Thoracic aorta (tissue), 2 donors: Measurements from ENCODE around the gene PPP3R1. TPM values are rescaled to one million over a fixed set of nuclear protein-coding genes. Genes with fewer than 3 reads are reported as not detected.

Experiments used
- ATAC-seq: fragments of 150-250 bp; one replicate; pipeline ENCODE4 v1.8.0; 2017; ENCODE audit warnings: low read depth; ENCODE audit not compliant: insufficient number of reproducible peaks, low FRiP score
- DNase-seq: peaks from one replicate; pipeline ENCODE4 v3.0.0-alpha.2; 2020; ENCODE audit warnings: low spot score
- H3K27ac ChIP-seq, 2 donors: fragments of 200-600 bp; sonication (generic); 1 replicate in 1 of 2; 2 replicates in 1 of 2; pipeline ENCODE4 v1.5.1; 2016; ENCODE audit warnings: mild to moderate bottlenecking in 2 of 2, moderate library complexity in 2 of 2
- H3K27me3 ChIP-seq: fragments of 200-600 bp; sonication (generic); replicated peaks from 2 replicates; pipeline ENCODE4 v1.6.0; 2016; ENCODE audit warnings: mild to moderate bottlenecking; ENCODE audit not compliant: insufficient read depth
- H3K36me3 ChIP-seq: fragments of 200-600 bp; sonication (generic); one replicate; pipeline ENCODE4 v1.5.1; 2016
- H3K4me1 ChIP-seq, 2 donors: fragments of 200-600 bp; sonication (generic); 1 replicate in 1 of 2; 2 replicates in 1 of 2; pipeline versions ENCODE4 v1.5.1 to v1.6.0; 2016; ENCODE audit warnings: low read depth in 2 of 2, mild to moderate bottlenecking in 1 of 2; ENCODE audit not compliant: control insufficient read depth in 1 of 2
- H3K4me3 ChIP-seq: fragments of 200-600 bp; sonication (generic); 2 replicates; pipeline ENCODE4 v1.5.1; 2016; ENCODE audit warnings: mild to moderate bottlenecking
- H3K9me3 ChIP-seq: fragments of 200-600 bp; sonication (generic); 2 replicates; pipeline ENCODE4 v1.5.1; 2016
- CTCF ChIP-seq: fragments of 200-600 bp; sonication (generic); IDR thresholded peaks from one replicate; pipeline ENCODE4 v1.5.1; 2019; ENCODE audit warnings: antibody characterized with exemption
- total RNA-seq, 2 donors: library from RNA; depleted of rRNA; stranded (reverse); fragments of >200 nt; gene quantifications; one replicate each; pipeline versions ENCODE4 v1.1.0 to v1.2.3, GENCODE V29; 2016

PPP3R1 gene
- total RNA-seq, 2 donors from 2014 or later = 27.1 to 39.3 TPM

- Histone ChIP-seq H3K9me3 (no peaks in the 10 kb centered on the region), H3K36me3 (no peaks in the 10 kb centered on the region), H3K4me3 (no peak overlapping the region), H3K27ac (no peak overlapping the region), H3K4me1 (peaks cover 47 to 70% of the 10 kb centered on the region in 2 donors), H3K27me3 (no peaks in the 10 kb centered on the region)
- ATAC-seq = no peak
- TF ChIP-seq CTCF = no peak
- no peak for DNase-seq
These were observed 5.9 kb downstream of the PPP3R1 start for GRCh38 chr2:68246396-68246795.

- H3K4me3 ChIP-seq = no peak overlapping the region
- H3K9me3 ChIP-seq = no peaks in the 10 kb centered on the region
- H3K27me3 ChIP-seq = no peaks in the 10 kb centered on the region
- ATAC-seq (no peak), DNase-seq (no peak)
- no peaks in the 10 kb centered on the region for H3K36me3 ChIP-seq
- H3K4me1 ChIP-seq = peaks cover 46 to 72% of the 10 kb centered on the region in 2 donors
- TF ChIP-seq CTCF = no peak
- no peak overlapping the region for H3K27ac ChIP-seq
These were observed 6.7 kb downstream of the PPP3R1 start for GRCh38 chr2:68245672-68246071.

- no peaks in the 10 kb centered on the region for H3K36me3 ChIP-seq
- ATAC-seq (no peak), DNase-seq (no peak)
- H3K9me3 ChIP-seq = no peaks in the 10 kb centered on the region
- TF ChIP-seq CTCF = no peak
- no peak overlapping the region for H3K27ac ChIP-seq
- H3K27me3 ChIP-seq = no peaks in the 10 kb centered on the region
- peaks cover 39 to 72% of the 10 kb centered on the region in 2 donors for H3K4me1 ChIP-seq
- H3K4me3 ChIP-seq = no peak overlapping the region
These were observed 7.3 kb downstream of the PPP3R1 start for GRCh38 chr2:68245066-68245465.

- no peak overlapping the region for H3K27ac ChIP-seq
- TF ChIP-seq CTCF = no peak
- peaks cover 34 to 72% of the 10 kb centered on the region in 2 donors for H3K4me1 ChIP-seq
- DNase-seq (no peak), ATAC-seq (no peak)
- no peaks in the 10 kb centered on the region for H3K9me3 ChIP-seq
- no peaks in the 10 kb centered on the region for H3K36me3 ChIP-seq
- H3K27me3 ChIP-seq = no peaks in the 10 kb centered on the region
- no peak overlapping the region for H3K4me3 ChIP-seq
These were observed 7.9 kb downstream of the PPP3R1 start for GRCh38 chr2:68244456-68244855.

GRCh38 chr2:68241732-68242131, 10.6 kb downstream of the PPP3R1 start:
- TF ChIP-seq CTCF = no peak
- H3K4me3 ChIP-seq = no peak overlapping the region
- H3K36me3 ChIP-seq = no peaks in the 10 kb centered on the region
- ATAC-seq (no peak), DNase-seq (no peak)
- no peak overlapping the region for H3K27ac ChIP-seq
- H3K4me1 ChIP-seq = peaks cover 31 to 78% of the 10 kb centered on the region in 2 donors
- no peaks in the 10 kb centered on the region for H3K9me3 ChIP-seq
- H3K27me3 ChIP-seq = no peaks in the 10 kb centered on the region
